PC-3 (cell line): ENCODE data around the gene MMRN1. TPM values are rescaled to one million over a fixed set of nuclear protein-coding genes. Genes with fewer than 3 reads are reported as not detected.

Experiments used
- ATAC-seq: fragments of 200-7000 bp; cut with Tn5 transposase; 2 replicates; pipeline ENCODE4 v1.9.1; 2020; ENCODE audit warnings: mild to moderate bottlenecking, moderate library complexity
- BruUV-seq: library from RNA; stranded (reverse); fragments of 400-500 nt; replicated peaks from 2 replicates; lab custom pipeline; 2021; lab: Mats Ljungman, UMichigan
- CTCF ChIA-PET: fragments of 300-600 bp; sonication (Branson Sonifier 250); formaldehyde crosslinking; loops from one replicate; lab custom pipeline; 2022; ENCODE audit warnings: antibody characterized with exemption; lab: Charles Lee
- POLR2A ChIA-PET: fragments of 300-600 bp; sonication (Branson Sonifier 250); formaldehyde crosslinking; loops from one replicate; lab custom pipeline; 2022; ENCODE audit warnings: antibody characterized with exemption; ENCODE audit not compliant: unreplicated experiment; lab: Charles Lee
- DNase-seq: peaks from one replicate; pipeline ENCODE4 v3.0.0-alpha.2; 2015
- H2AFZ ChIP-seq: fragments of 300-600 bp; sonication (generic); 2 replicates; pipeline ENCODE4 v1.6.0; 2016; ENCODE audit warnings: antibody characterized with exemption, low read length
- H3F3A ChIP-seq: fragments of 300-600 bp; sonication (generic); one replicate; pipeline ENCODE4 v1.6.0; 2017; ENCODE audit warnings: antibody characterized with exemption, low read length, control low read depth, mild to moderate bottlenecking; ENCODE audit not compliant: unreplicated experiment
- H3K27ac ChIP-seq: fragments of 300-600 bp; sonication (generic); 2 replicates; pipeline ENCODE4 v1.5.1; 2016; ENCODE audit warnings: mild to moderate bottlenecking, low read length
- H3K27me3 ChIP-seq: fragments of 300-600 bp; sonication (generic); 2 replicates; pipeline ENCODE4 v1.6.1; 2016; ENCODE audit warnings: low read length, mixed read lengths
- H3K36me3 ChIP-seq: fragments of 300-600 bp; sonication (generic); 2 replicates; pipeline ENCODE4 v1.6.1; 2016; ENCODE audit warnings: low read depth, mixed run types, low read length, mixed read lengths
- H3K4me1 ChIP-seq: fragments of 300-600 bp; sonication (generic); 2 replicates; pipeline ENCODE4 v1.5.1; 2016; ENCODE audit warnings: low read length; ENCODE audit not compliant: insufficient read depth
- H3K4me2 ChIP-seq: fragments of 300-600 bp; sonication (generic); 2 replicates; pipeline ENCODE4 v1.6.0; 2016; ENCODE audit warnings: low read length
- H3K4me3 ChIP-seq: fragments of 300-600 bp; sonication (generic); 2 replicates; pipeline ENCODE4 v1.5.1; 2016; ENCODE audit warnings: mild to moderate bottlenecking, low read length, mixed read lengths
- H3K79me2 ChIP-seq: fragments of 300-600 bp; sonication (generic); 2 replicates; pipeline ENCODE4 v1.6.1; 2017; ENCODE audit warnings: low read length, mixed read lengths
- H3K9ac ChIP-seq: fragments of 300-600 bp; sonication (generic); 2 replicates; pipeline ENCODE4 v1.6.0; 2016; ENCODE audit warnings: mild to moderate bottlenecking, low read length
- H3K9me2 ChIP-seq: fragments of 300-600 bp; sonication (generic); replicated peaks from 2 replicates; pipeline ENCODE4 v1.6.1; 2016; ENCODE audit warnings: mixed run types, low read length, mixed read lengths
- H3K9me3 ChIP-seq: fragments of 300-600 bp; sonication (generic); 2 replicates; pipeline ENCODE4 v1.6.1; 2016; ENCODE audit warnings: low read length, mixed read lengths
- H4K20me1 ChIP-seq: fragments of 300-600 bp; sonication (generic); 2 replicates; pipeline ENCODE4 v1.6.1; 2016; ENCODE audit warnings: low read length, mixed read lengths
- CTCF ChIP-seq: fragments of 300-600 bp; sonication (generic); conservative IDR thresholded peaks from 2 replicates; pipeline ENCODE4 v1.5.1; 2017; ENCODE audit warnings: antibody characterized with exemption, low read depth, mild to moderate bottlenecking, low read length
- EZH2 ChIP-seq: fragments of 300-600 bp; sonication (generic); IDR thresholded peaks from one replicate; pipeline ENCODE4 v1.6.1; 2017; ENCODE audit warnings: antibody characterized with exemption, mild to moderate bottlenecking, low read length; ENCODE audit not compliant: unreplicated experiment
- EZH2phosphoT487 ChIP-seq: fragments of 300-600 bp; sonication (generic); IDR thresholded peaks from 2 replicates; pipeline ENCODE4 v1.6.1; 2018; ENCODE audit warnings: mild to moderate bottlenecking, antibody characterized with exemption, low read length, borderline replicate concordance
- intact Hi-C: fragments of 100-400 bp; cut with micrococcal nuclease; formaldehyde crosslinking; loops from 2 replicates; pipeline ENCODE4 v1.9.0; 2023
- total RNA-seq: library from RNA; depleted of rRNA; stranded (reverse); fragments of >200 nt; gene quantifications from 2 replicates; pipeline ENCODE4 v1.2.3, GENCODE V29; 2014

The MMRN1 gene
- total RNA-seq, 1 experiment from 2014 or later, result 0.73 TPM

DNA sequence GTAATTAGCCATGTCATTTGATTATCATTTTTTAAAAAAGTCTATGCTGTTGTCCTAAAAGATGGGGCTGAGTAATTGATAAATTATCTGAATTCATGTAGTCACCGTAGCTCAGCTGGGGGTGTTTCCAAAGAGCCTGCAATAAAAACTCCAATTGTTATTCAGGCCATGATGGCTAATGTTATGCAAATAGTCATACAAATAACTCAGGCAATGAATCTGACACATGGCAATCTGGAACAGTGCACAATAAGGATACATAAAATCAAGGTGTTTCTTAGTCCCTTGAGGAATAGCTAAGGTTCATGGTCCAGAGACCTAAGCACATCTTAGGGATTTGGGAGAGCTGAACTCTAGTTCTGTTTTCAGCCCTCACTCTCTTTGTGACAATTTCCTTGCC lies 15.2 kb downstream of the MMRN1 start:
- no peaks in the 10 kb centered on the region for H3K36me3 ChIP-seq
- no peak overlapping the region for H3K9ac ChIP-seq
- H3K27me3 ChIP-seq, result peaks cover 55% of the 10 kb centered on the region
- no peaks in the 10 kb centered on the region for H4K20me1 ChIP-seq
- H2AFZ ChIP-seq, result no peak overlapping the region
- TF ChIP-seq CTCF, result no peak
- no peak for TF ChIP-seq EZH2
- TF ChIP-seq EZH2phosphoT487, result no peak
- CTCF ChIA-PET, result interaction anchor here (0.7 kb wide), 1 partner anchor 435 kb away, joined by 4 read pairs; no protein-coding TSS in a partner anchor
- no peak overlapping the region for H3K4me3 ChIP-seq
- DNase-seq (no peak), ATAC-seq (no peak)
- H3K27ac ChIP-seq, result no peak overlapping the region
- H3K9me3 ChIP-seq, result no peaks in the 10 kb centered on the region
- no peaks in the 10 kb centered on the region for H3K9me2 ChIP-seq
- no TSS peak for BruUV-seq
- POLR2A ChIA-PET, result interaction anchor here (0.6 kb wide), 1 partner anchor 118 kb away, joined by 4 read pairs; no protein-coding TSS in a partner anchor
- H3K4me2 ChIP-seq, result no peak overlapping the region
- no peaks in the 10 kb centered on the region for H3F3A ChIP-seq
- H3K4me1 ChIP-seq, result no peaks in the 10 kb centered on the region
- intact Hi-C loops, result loop anchor here (10.0 kb wide), 1 partner anchor 745 kb away; no protein-coding TSS in a partner anchor
- H3K79me2 ChIP-seq, result no peaks in the 10 kb centered on the region

DNA sequence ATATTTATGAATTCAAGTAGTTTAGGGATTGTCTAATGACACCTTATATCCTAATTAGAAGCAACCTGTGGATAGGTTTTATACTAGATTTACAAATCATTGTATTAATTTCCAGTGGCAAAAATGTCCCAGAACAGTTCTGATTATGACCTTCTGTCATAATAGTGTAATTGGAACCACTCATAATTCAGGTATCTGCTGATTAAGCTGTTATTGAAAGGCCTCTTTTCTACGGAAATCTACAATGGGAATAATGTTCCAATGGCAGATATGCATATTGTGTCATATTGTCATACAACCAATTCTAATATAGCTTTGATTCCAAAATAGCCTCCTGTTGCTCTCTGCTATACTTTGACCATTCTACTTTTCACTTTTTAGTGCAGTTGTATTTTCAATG lies 19.0 kb downstream of the MMRN1 start:
- H3K4me1 ChIP-seq, result no peaks in the 10 kb centered on the region
- CTCF ChIA-PET, result no interaction called here
- no peak overlapping the region for H3K9ac ChIP-seq
- POLR2A ChIA-PET, result interaction anchor here (0.7 kb wide), 1 partner anchor 304 kb away, joined by 4 read pairs; no protein-coding TSS in a partner anchor
- no peaks in the 10 kb centered on the region for H3K79me2 ChIP-seq
- no peak overlapping the region for H3K4me2 ChIP-seq
- BruUV-seq, result no TSS peak
- intact Hi-C loops, result no loop called here
- no peak for DNase-seq
- H3K36me3 ChIP-seq, result no peaks in the 10 kb centered on the region
- H3K9me2 ChIP-seq, result no peaks in the 10 kb centered on the region
- ATAC-seq, result no peak
- H4K20me1 ChIP-seq, result no peaks in the 10 kb centered on the region
- peaks cover 42% of the 10 kb centered on the region for H3K27me3 ChIP-seq
- no peak overlapping the region for H3K27ac ChIP-seq
- no peaks in the 10 kb centered on the region for H3F3A ChIP-seq
- no peak overlapping the region for H2AFZ ChIP-seq
- TF ChIP-seq CTCF, result no peak
- no peak for TF ChIP-seq EZH2
- no peak for TF ChIP-seq EZH2phosphoT487
- no peaks in the 10 kb centered on the region for H3K9me3 ChIP-seq
- no peak overlapping the region for H3K4me3 ChIP-seq
